ENCODE data around the gene SBNO1. TPM values are rescaled to one million over a fixed set of nuclear protein-coding genes. Genes with fewer than 3 reads are reported as not detected.
A peak's percentile ranks its signal among the peaks of the same experiment; 100 is the strongest.

The SBNO1 gene
- total RNA-seq, 1 donor: 41.0 TPM

DNA sequence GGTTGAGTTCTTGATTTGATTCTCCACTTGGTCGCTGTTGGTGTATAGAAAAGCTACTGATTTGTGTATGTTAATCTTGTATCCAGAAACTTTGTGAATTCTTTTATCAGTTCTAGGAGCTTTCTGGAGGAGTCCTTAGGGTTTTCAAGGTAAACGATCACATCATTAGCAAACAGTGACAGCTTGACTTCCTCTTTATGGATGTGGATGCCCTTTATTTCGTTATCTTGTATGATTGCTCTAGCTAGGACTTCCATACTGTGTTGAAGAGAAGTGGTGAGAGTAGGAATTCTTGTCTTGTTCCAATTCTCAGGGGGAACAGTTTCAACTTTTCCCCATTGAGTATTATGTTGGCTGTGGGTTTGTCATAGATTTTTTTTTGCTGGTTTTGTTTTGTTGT is 119.0 kb downstream of the SBNO1 start:
- TF ChIP-seq, protein P1, sequence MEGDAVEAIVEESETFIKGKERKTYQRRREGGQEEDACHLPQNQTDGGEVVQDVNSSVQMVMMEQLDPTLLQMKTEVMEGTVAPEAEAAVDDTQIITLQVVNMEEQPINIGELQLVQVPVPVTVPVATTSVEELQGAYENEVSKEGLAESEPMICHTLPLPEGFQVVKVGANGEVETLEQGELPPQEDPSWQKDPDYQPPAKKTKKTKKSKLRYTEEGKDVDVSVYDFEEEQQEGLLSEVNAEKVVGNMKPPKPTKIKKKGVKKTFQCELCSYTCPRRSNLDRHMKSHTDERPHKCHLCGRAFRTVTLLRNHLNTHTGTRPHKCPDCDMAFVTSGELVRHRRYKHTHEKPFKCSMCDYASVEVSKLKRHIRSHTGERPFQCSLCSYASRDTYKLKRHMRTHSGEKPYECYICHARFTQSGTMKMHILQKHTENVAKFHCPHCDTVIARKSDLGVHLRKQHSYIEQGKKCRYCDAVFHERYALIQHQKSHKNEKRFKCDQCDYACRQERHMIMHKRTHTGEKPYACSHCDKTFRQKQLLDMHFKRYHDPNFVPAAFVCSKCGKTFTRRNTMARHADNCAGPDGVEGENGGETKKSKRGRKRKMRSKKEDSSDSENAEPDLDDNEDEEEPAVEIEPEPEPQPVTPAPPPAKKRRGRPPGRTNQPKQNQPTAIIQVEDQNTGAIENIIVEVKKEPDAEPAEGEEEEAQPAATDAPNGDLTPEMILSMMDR (IDR thresholded peaks at IDR 0.05; ENCODE audit: insufficient read depth, low read depth, low read length): no peak
- H3K4me3 ChIP-seq (ENCODE audit: low read depth, low read length): no peak overlapping the region
- no peak for DNase-seq (ENCODE audit: low read depth)

DNA sequence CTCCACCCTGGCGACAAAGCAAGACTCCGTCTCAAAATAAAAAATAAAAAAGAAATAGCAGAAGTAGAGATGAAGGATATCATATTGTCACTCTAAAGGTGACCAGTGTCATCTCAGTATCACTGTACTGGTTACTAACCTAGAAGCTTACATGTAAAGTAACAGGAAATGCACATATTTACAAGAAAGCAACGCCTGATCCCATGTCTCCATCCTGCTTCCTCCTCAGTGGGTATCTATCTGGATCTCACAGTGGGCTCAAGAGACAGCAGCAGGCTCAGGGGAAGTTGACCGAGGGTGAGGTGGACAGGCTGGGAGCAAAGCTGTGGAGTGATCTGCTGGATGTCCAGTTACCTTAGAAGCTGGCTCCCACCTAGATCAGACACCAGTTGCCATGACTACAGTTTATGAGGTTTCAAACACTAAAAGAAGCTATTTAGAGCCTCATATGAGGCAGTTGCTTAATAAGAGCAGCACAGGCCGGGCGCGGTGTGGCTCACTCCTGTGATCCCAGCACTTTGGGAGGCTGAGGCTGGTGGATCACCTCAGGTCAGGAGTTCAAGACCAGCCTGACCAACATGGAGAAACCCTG is 120.9 kb downstream of the SBNO1 start:
- no peak for DNase-seq (ENCODE audit: low read depth)
- TF ChIP-seq, protein P1 (IDR thresholded peaks at IDR 0.05; ENCODE audit: insufficient read depth, low read depth, low read length): no peak
- H3K4me3 ChIP-seq (ENCODE audit: low read depth, low read length): no peak overlapping the region

DNA sequence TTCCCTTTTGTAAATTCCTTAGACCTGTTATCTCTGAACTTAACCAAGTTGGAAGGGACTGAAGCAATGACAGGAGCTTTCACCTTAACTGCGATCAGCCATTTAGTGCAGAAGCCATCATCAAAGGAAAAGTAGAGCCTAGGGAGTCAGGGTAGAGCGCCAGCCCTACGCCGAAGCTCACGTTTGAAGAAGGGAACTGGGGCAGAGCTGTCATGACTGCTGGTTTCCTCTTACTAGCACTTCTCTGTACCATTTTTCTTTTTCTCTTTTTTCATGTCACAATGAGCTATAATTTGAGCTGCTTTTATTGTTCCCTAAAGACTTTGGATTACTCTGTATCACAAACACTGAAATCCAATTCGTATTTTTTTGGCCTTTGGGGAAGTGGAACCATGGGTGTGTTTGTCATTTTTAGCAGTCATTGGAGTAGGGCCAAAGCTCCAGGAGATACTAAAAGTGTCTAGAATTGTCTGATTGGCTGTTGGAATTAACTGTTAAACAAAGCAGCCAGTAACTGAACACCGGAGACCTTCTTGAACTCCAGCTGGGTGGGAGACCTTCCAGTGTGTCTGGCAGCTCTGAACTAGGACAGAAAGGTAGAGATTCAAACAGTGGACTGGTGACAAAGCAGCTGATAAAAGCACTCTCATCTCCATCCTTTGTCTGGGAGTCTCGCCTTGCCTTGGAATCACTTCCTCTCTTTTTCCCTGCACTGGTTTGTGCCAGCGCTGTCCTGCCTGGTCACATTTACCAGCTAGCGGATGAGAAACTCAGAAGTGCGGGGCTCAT is 122.3 kb downstream of the SBNO1 start:
- DNase-seq (ENCODE audit: low read depth): peak; percentile 29
- TF ChIP-seq, protein P1 (IDR thresholded peaks at IDR 0.05; ENCODE audit: insufficient read depth, low read depth, low read length): no peak
- no peak overlapping the region for H3K4me3 ChIP-seq (ENCODE audit: low read depth, low read length)

Small RNAs within 50 kb of the gene (small RNA-seq; reads per million reads assigned to genes)
- not detected for gene RF00019
- gene RNA5SP375: not detected

Other genes starting within 250 kb of the SBNO1 start
- 3.9 and 4.2 TPM in 2 replicates for gene PITPNM2, start 213.8 kb downstream of the SBNO1 start, total RNA-seq
- gene MPHOSPH9, start 131.7 kb downstream of the SBNO1 start, total RNA-seq: 43.5 and 61.3 TPM in 2 replicates
- 9.0 and 10.4 TPM in 2 replicates for gene MTRFR, start 131.4 kb downstream of the SBNO1 start, total RNA-seq
- 212 and 319 TPM in 2 replicates for gene CDK2AP1, start 93.0 kb downstream of the SBNO1 start, total RNA-seq
- 45.7 and 62.2 TPM in 2 replicates for gene KMT5A, start 19.3 kb upstream of the SBNO1 start, total RNA-seq
- gene RILPL2, start 71.8 kb upstream of the SBNO1 start, total RNA-seq: 3.5 and 5.6 TPM in 2 replicates
- 14.8 and 20.7 TPM in 2 replicates for gene SNRNP35, start 93.3 kb upstream of the SBNO1 start, total RNA-seq
- gene RILPL1, start 168.9 kb upstream of the SBNO1 start, total RNA-seq: 10.6 and 13.4 TPM in 2 replicates
- 379 and 640 TPM in 2 replicates for gene TMED2, start 219.7 kb upstream of the SBNO1 start, total RNA-seq
- gene DDX55, start 237.3 kb upstream of the SBNO1 start, total RNA-seq: 21.6 and 22.5 TPM in 2 replicates